Neural cell (in vitro differentiated cells): Measurements from ENCODE around the gene AMT. TPM values are rescaled to one million over a fixed set of nuclear protein-coding genes. Genes with fewer than 3 reads are reported as not detected.

Source experiments
- H2AFZ ChIP-seq: fragments of 200-600, 300-800 bp; sonication (generic), shearing (Covaris generic); 2 replicates; pipeline ENCODE4 v1.6.0; 2014; ENCODE audit warnings: low read depth, mild to moderate bottlenecking, antibody characterized with exemption, low read length, moderate library complexity
- H3F3A ChIP-seq: fragments of 200-600 bp; shearing (Covaris generic); 2 replicates; pipeline ENCODE4 v1.6.1; 2016; ENCODE audit warnings: mild to moderate bottlenecking, moderate library complexity, mixed read lengths, antibody characterized with exemption, low read length; ENCODE audit not compliant: insufficient read depth, poor library complexity, severe bottlenecking
- H3K27ac ChIP-seq: fragments of 200-600, 300-800 bp; sonication (generic), shearing (Covaris generic); 2 replicates; pipeline ENCODE4 v1.5.1; 2014; ENCODE audit warnings: mild to moderate bottlenecking, low read length, moderate library complexity
- H3K27me3 ChIP-seq: fragments of 300-800, 200-600 bp; sonication (generic), shearing (Covaris generic); 2 replicates; pipeline ENCODE4 v1.6.0; 2014; ENCODE audit warnings: mild to moderate bottlenecking, low read depth, low read length, moderate library complexity; ENCODE audit not compliant: insufficient read depth
- H3K36me3 ChIP-seq: fragments of 300-800, 200-600 bp; sonication (generic), shearing (Covaris generic); 2 replicates; pipeline ENCODE4 v1.5.1; 2014; ENCODE audit warnings: mild to moderate bottlenecking, antibody characterized with exemption, low read length, moderate library complexity; ENCODE audit not compliant: insufficient read depth
- H3K4me2 ChIP-seq: fragments of 300-800, 200-600 bp; sonication (generic), shearing (Covaris generic); 2 replicates; pipeline ENCODE4 v1.6.0; 2014; ENCODE audit warnings: mild to moderate bottlenecking, low read length
- H3K4me3 ChIP-seq: fragments of 300-800, 200-600 bp; sonication (generic), shearing (Covaris generic); 2 replicates; pipeline ENCODE4 v1.5.1; 2014; ENCODE audit warnings: mild to moderate bottlenecking, low read length, moderate library complexity
- H3K79me2 ChIP-seq: fragments of 200-600 bp; shearing (Covaris generic); replicated peaks from 2 replicates; pipeline ENCODE4 v1.6.0; 2014; ENCODE audit warnings: mild to moderate bottlenecking, low read length, moderate library complexity; ENCODE audit not compliant: insufficient read depth
- H3K9ac ChIP-seq: fragments of 300-800, 200-600 bp; sonication (generic), shearing (Covaris generic); 2 replicates; pipeline ENCODE4 v1.6.1; 2016; ENCODE audit warnings: mild to moderate bottlenecking, low read length, mixed read lengths
- H3K9me2 ChIP-seq: fragments of 200-600 bp; shearing (Covaris generic); 2 replicates; pipeline ENCODE4 v1.6.1; 2016; ENCODE audit warnings: mild to moderate bottlenecking, low read length, mixed read lengths; ENCODE audit not compliant: insufficient read depth
- H3K9me3 ChIP-seq: fragments of 200-600, 300-800 bp; sonication (generic), shearing (Covaris generic); 2 replicates; pipeline ENCODE4 v1.6.1; 2016; ENCODE audit warnings: mild to moderate bottlenecking, mixed run types, low read length, moderate library complexity, mixed read lengths
- H4K20me1 ChIP-seq: fragments of 200-600 bp; shearing (Covaris generic); 2 replicates; pipeline ENCODE4 v1.6.1; 2016; ENCODE audit warnings: mild to moderate bottlenecking, mixed run types; ENCODE audit not compliant: insufficient read depth
- EP300 ChIP-seq: fragments of 450-650 bp; conservative IDR thresholded peaks from 2 replicates; pipeline ENCODE4 v1.6.1; 2014; ENCODE audit warnings: antibody characterized with exemption, mild to moderate bottlenecking, moderate library complexity; ENCODE audit not compliant: poor library complexity, severe bottlenecking
- EZH2 ChIP-seq: fragments of 200-600, 300-800 bp; shearing (Covaris generic), sonication (generic); IDR thresholded peaks from 2 replicates; pipeline ENCODE4 v1.6.1; 2014; ENCODE audit warnings: antibody characterized with exemption, low read length, borderline replicate concordance, mild to moderate bottlenecking; ENCODE audit not compliant: insufficient read depth, poor library complexity, severe bottlenecking
- MXI1 ChIP-seq: fragments of 450-650 bp; conservative IDR thresholded peaks from 2 replicates; pipeline ENCODE4 v1.6.1; 2014; ENCODE audit warnings: antibody characterized with exemption, mild to moderate bottlenecking; ENCODE audit not compliant: poor library complexity, severe bottlenecking
- POLR2AphosphoS5 ChIP-seq: IDR thresholded peaks from 2 replicates; pipeline ENCODE4 v1.6.1; 2012
- RAD21 ChIP-seq: fragments of 450-650 bp; conservative IDR thresholded peaks from 2 replicates; pipeline ENCODE4 v1.6.1; 2014; ENCODE audit warnings: antibody characterized with exemption, mild to moderate bottlenecking, moderate library complexity
- SMC3 ChIP-seq: fragments of 450-650 bp; conservative IDR thresholded peaks from 2 replicates; pipeline ENCODE4 v1.6.1; 2014; ENCODE audit warnings: antibody characterized with exemption, mild to moderate bottlenecking, moderate library complexity; ENCODE audit not compliant: poor library complexity
- TAF1 ChIP-seq: IDR thresholded peaks from 2 replicates; pipeline ENCODE4 v1.6.1; 2012; ENCODE audit warnings: low read depth
- polyA plus RNA-seq: library from polyadenylated mRNA; depleted of rRNA; stranded (reverse); fragments of >200 nt; gene quantifications from 2 replicates; pipeline ENCODE4 v1.2.3, GENCODE V29; 2014
- TF ChIP-seq, protein P1 (sequence below): fragments of 450-650 bp; IDR thresholded peaks from 2 replicates; pipeline ENCODE4 v1.5.1; 2014; ENCODE audit warnings: antibody characterized with exemption, mild to moderate bottlenecking, moderate library complexity; ENCODE audit not compliant: poor library complexity, severe bottlenecking
- TF ChIP-seq, protein P2 (sequence below): IDR thresholded peaks from 2 replicates; pipeline ENCODE4 v1.6.1; 2012; ENCODE audit warnings: borderline replicate concordance

Gene AMT
- polyA plus RNA-seq, 1 donor from 2014 or later, result 6.1 TPM

DNA sequence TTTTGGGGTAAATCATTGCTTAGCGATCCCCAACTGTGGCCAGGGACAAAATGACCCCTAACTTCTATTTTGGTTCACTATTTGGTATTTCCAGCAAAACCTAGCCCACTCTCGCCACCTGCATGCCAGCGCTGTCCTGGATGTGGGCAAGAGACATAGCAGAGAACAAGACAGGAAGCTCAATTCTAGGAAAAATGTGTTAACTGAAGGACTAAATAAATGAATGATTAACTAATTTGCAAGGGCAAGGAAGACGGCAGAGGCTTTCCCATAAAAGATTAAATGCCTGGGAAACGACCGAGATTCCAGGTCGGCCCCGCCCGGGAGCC, 6.4 kb upstream of the AMT start:
- H3K27me3 ChIP-seq, result no peaks in the 10 kb centered on the region
- TF ChIP-seq TAF1 (no peak), RAD21 (no peak), EZH2 (no peak), SMC3 (no peak), EP300 (no peak), MXI1 (no peak)
- TF ChIP-seq, protein P1, sequence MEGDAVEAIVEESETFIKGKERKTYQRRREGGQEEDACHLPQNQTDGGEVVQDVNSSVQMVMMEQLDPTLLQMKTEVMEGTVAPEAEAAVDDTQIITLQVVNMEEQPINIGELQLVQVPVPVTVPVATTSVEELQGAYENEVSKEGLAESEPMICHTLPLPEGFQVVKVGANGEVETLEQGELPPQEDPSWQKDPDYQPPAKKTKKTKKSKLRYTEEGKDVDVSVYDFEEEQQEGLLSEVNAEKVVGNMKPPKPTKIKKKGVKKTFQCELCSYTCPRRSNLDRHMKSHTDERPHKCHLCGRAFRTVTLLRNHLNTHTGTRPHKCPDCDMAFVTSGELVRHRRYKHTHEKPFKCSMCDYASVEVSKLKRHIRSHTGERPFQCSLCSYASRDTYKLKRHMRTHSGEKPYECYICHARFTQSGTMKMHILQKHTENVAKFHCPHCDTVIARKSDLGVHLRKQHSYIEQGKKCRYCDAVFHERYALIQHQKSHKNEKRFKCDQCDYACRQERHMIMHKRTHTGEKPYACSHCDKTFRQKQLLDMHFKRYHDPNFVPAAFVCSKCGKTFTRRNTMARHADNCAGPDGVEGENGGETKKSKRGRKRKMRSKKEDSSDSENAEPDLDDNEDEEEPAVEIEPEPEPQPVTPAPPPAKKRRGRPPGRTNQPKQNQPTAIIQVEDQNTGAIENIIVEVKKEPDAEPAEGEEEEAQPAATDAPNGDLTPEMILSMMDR, result peak; percentile 42
- TF ChIP-seq, protein P2, sequence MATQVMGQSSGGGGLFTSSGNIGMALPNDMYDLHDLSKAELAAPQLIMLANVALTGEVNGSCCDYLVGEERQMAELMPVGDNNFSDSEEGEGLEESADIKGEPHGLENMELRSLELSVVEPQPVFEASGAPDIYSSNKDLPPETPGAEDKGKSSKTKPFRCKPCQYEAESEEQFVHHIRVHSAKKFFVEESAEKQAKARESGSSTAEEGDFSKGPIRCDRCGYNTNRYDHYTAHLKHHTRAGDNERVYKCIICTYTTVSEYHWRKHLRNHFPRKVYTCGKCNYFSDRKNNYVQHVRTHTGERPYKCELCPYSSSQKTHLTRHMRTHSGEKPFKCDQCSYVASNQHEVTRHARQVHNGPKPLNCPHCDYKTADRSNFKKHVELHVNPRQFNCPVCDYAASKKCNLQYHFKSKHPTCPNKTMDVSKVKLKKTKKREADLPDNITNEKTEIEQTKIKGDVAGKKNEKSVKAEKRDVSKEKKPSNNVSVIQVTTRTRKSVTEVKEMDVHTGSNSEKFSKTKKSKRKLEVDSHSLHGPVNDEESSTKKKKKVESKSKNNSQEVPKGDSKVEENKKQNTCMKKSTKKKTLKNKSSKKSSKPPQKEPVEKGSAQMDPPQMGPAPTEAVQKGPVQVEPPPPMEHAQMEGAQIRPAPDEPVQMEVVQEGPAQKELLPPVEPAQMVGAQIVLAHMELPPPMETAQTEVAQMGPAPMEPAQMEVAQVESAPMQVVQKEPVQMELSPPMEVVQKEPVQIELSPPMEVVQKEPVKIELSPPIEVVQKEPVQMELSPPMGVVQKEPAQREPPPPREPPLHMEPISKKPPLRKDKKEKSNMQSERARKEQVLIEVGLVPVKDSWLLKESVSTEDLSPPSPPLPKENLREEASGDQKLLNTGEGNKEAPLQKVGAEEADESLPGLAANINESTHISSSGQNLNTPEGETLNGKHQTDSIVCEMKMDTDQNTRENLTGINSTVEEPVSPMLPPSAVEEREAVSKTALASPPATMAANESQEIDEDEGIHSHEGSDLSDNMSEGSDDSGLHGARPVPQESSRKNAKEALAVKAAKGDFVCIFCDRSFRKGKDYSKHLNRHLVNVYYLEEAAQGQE, result no peak
- H3K9ac ChIP-seq, result peak overlapping the region; percentile 80
- no peaks in the 10 kb centered on the region for H4K20me1 ChIP-seq
- no peaks in the 10 kb centered on the region for H3K79me2 ChIP-seq
- peak overlapping the region; percentile 40 for H3K4me2 ChIP-seq
- H3F3A ChIP-seq, result no peaks in the 10 kb centered on the region
- peak overlapping the region; percentile 71 for H3K27ac ChIP-seq
- H3K9me3 ChIP-seq, result no peaks in the 10 kb centered on the region
- no peaks in the 10 kb centered on the region for H3K36me3 ChIP-seq
- peak overlapping the region; percentile 81 for H2AFZ ChIP-seq
- H3K4me3 ChIP-seq, result peak overlapping the region; percentile 85
- no peaks in the 10 kb centered on the region for H3K9me2 ChIP-seq

DNA sequence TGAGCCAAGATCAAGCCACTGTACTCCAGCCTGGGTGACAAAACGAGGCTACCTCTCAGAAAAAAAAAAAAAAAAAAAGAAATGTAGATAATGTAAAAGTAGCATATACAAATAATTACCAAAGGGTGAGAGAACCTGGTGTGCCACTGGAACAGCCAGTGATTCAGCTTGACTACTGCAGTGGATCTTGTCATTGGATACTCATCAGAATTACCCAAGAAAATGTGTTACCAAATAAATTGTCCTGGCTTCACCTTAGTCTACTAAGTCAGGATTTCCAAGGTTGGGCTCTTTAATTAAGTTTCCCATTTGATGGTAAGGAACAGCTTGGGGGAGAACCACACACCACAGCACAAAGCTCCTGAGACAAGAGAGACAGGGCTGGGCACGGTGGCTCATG, 5.3 kb upstream of the AMT start:
- no peak overlapping the region for H3K27ac ChIP-seq
- no peak overlapping the region for H3K4me2 ChIP-seq
- H3F3A ChIP-seq, result no peaks in the 10 kb centered on the region
- no peaks in the 10 kb centered on the region for H3K9me2 ChIP-seq
- H3K27me3 ChIP-seq, result no peaks in the 10 kb centered on the region
- H3K4me3 ChIP-seq, result no peak overlapping the region
- no peak overlapping the region for H2AFZ ChIP-seq
- H3K36me3 ChIP-seq, result no peaks in the 10 kb centered on the region
- no peaks in the 10 kb centered on the region for H3K9me3 ChIP-seq
- no peaks in the 10 kb centered on the region for H3K79me2 ChIP-seq
- TF ChIP-seq TAF1, result no peak
- no peak for TF ChIP-seq RAD21
- TF ChIP-seq, protein P1, result no peak
- TF ChIP-seq, protein P2, result no peak
- TF ChIP-seq SMC3, result no peak
- no peak for TF ChIP-seq MXI1
- TF ChIP-seq POLR2AphosphoS5, result no peak
- TF ChIP-seq EZH2, result no peak
- TF ChIP-seq EP300, result no peak
- H4K20me1 ChIP-seq, result no peaks in the 10 kb centered on the region
- no peak overlapping the region for H3K9ac ChIP-seq
